ENCODE measurements around the gene BHLHA15. TPM values are rescaled to one million over a fixed set of nuclear protein-coding genes. Genes with fewer than 3 reads are reported as not detected.

BHLHA15 gene
- total RNA-seq (not detected), total RNA-seq (0.12 to 0.23 reads per million in 2 donors)

GRCh38 chr7:98211221-98211675, at the start of gene BHLHA15:
BHLHA15 (plus strand) TSS chr7:98211439; CDS start chr7:98212310, 871 bp downstream.
- H3K4me1 Mint-ChIP-seq = peaks cover 4% of the 10 kb centered on the region
- no peak within 1 kb of the TSS for H3K27ac Mint-ChIP-seq
- H3K27me3 Mint-ChIP-seq = no peaks in the 10 kb centered on the region
- H3K9me3 ChIP-seq (ENCODE audit: control insufficient read depth, low read length, poor library complexity, severe bottlenecking) = no peaks in the 10 kb centered on the region
- DNase-seq = peak in 2 of 3 donors; percentile 26 to 32
- peak; percentile 27 for ATAC-seq
- H3K36me3 Mint-ChIP-seq (ENCODE audit: low read depth) = no peaks in the 10 kb centered on the region
- peak within 1 kb of the TSS; percentile 76 for H3K4me3 Mint-ChIP-seq

- Mint-ChIP-seq H3K4me3 (no peak overlapping the region), H3K36me3 (ENCODE audit: low read depth) (peaks cover 2% of the 10 kb centered on the region), H3K27me3 (no peaks in the 10 kb centered on the region), H3K27ac (no peak overlapping the region), H3K4me1 (peaks cover 4% of the 10 kb centered on the region)
- no peak for DNase-seq
- H3K9me3 ChIP-seq (ENCODE audit: control insufficient read depth, low read length, poor library complexity, severe bottlenecking) = no peaks in the 10 kb centered on the region
- ATAC-seq = no peak
These were observed 48.5 kb upstream of the BHLHA15 start for GRCh38 chr7:98162758-98163157.

GRCh38 chr7:98163269-98163668, 48.0 kb upstream of the BHLHA15 start:
- Mint-ChIP-seq H3K27ac (no peak overlapping the region), H3K4me3 (no peak overlapping the region), H3K27me3 (no peaks in the 10 kb centered on the region), H3K4me1 (peaks cover 6% of the 10 kb centered on the region), H3K36me3 (ENCODE audit: low read depth) (peaks cover 2% of the 10 kb centered on the region)
- ATAC-seq (no peak), DNase-seq (no peak)
- no peaks in the 10 kb centered on the region for H3K9me3 ChIP-seq (ENCODE audit: control insufficient read depth, low read length, poor library complexity, severe bottlenecking)

GRCh38 chr7:98163704-98164494, 47.3 kb upstream of the BHLHA15 start:
- DNase-seq (no peak), ATAC-seq (no peak)
- H3K4me3 Mint-ChIP-seq = no peak overlapping the region
- no peaks in the 10 kb centered on the region for H3K27me3 Mint-ChIP-seq
- peaks cover 6% of the 10 kb centered on the region for H3K4me1 Mint-ChIP-seq
- no peaks in the 10 kb centered on the region for H3K9me3 ChIP-seq (ENCODE audit: control insufficient read depth, low read length, poor library complexity, severe bottlenecking)
- peaks cover 2% of the 10 kb centered on the region for H3K36me3 Mint-ChIP-seq (ENCODE audit: low read depth)
- H3K27ac Mint-ChIP-seq = no peak overlapping the region

- ATAC-seq (peak; percentile 64), DNase-seq (peak in 1 of 3 donors; percentile 27)
- Mint-ChIP-seq H3K4me1 (peaks cover 8% of the 10 kb centered on the region), H3K27ac (no peak overlapping the region), H3K36me3 (ENCODE audit: low read depth) (no peaks in the 10 kb centered on the region), H3K27me3 (no peaks in the 10 kb centered on the region), H3K4me3 (no peak overlapping the region)
- no peaks in the 10 kb centered on the region for H3K9me3 ChIP-seq (ENCODE audit: control insufficient read depth, low read length, poor library complexity, severe bottlenecking)
These were observed 45.2 kb upstream of the BHLHA15 start for GRCh38 chr7:98165827-98166667.

GRCh38 chr7:98166668-98166970, 44.6 kb upstream of the BHLHA15 start:
- Mint-ChIP-seq H3K27me3 (no peaks in the 10 kb centered on the region), H3K27ac (no peak overlapping the region), H3K4me1 (peaks cover 8% of the 10 kb centered on the region), H3K36me3 (ENCODE audit: low read depth) (no peaks in the 10 kb centered on the region), H3K4me3 (no peak overlapping the region)
- ATAC-seq (no peak), DNase-seq (no peak)
- no peaks in the 10 kb centered on the region for H3K9me3 ChIP-seq (ENCODE audit: control insufficient read depth, low read length, poor library complexity, severe bottlenecking)

GRCh38 chr7:98167653-98168052, 43.6 kb upstream of the BHLHA15 start:
- peaks cover 8% of the 10 kb centered on the region for H3K4me1 Mint-ChIP-seq
- no peaks in the 10 kb centered on the region for H3K9me3 ChIP-seq (ENCODE audit: control insufficient read depth, low read length, poor library complexity, severe bottlenecking)
- no peak overlapping the region for H3K4me3 Mint-ChIP-seq
- no peaks in the 10 kb centered on the region for H3K27me3 Mint-ChIP-seq
- peak overlapping the region; percentile 39 for H3K27ac Mint-ChIP-seq
- ATAC-seq (no peak), DNase-seq (no peak)
- no peaks in the 10 kb centered on the region for H3K36me3 Mint-ChIP-seq (ENCODE audit: low read depth)

- Mint-ChIP-seq H3K4me3 (no peak overlapping the region), H3K27ac (peak overlapping the region; percentile 39), H3K27me3 (no peaks in the 10 kb centered on the region), H3K36me3 (ENCODE audit: low read depth) (no peaks in the 10 kb centered on the region), H3K4me1 (peaks cover 8% of the 10 kb centered on the region)
- DNase-seq (peak in 2 of 3 donors; percentile 51 to 57), ATAC-seq (peak; percentile 87)
- H3K9me3 ChIP-seq (ENCODE audit: control insufficient read depth, low read length, poor library complexity, severe bottlenecking) = no peaks in the 10 kb centered on the region
These were observed 42.9 kb upstream of the BHLHA15 start for GRCh38 chr7:98168181-98168903.

- H3K9me3 ChIP-seq (ENCODE audit: control insufficient read depth, low read length, poor library complexity, severe bottlenecking) = no peaks in the 10 kb centered on the region
These were observed 42.2 kb upstream of the BHLHA15 start for GRCh38 chr7:98168904-98169621.

GRCh38 chr7:98170966-98171365, 40.3 kb upstream of the BHLHA15 start:
- Mint-ChIP-seq H3K27me3 (no peaks in the 10 kb centered on the region), H3K4me1 (peaks cover 12% of the 10 kb centered on the region), H3K36me3 (ENCODE audit: low read depth) (peaks cover 6% of the 10 kb centered on the region), H3K27ac (no peak overlapping the region), H3K4me3 (no peak overlapping the region)
- DNase-seq (no peak), ATAC-seq (no peak)
- H3K9me3 ChIP-seq (ENCODE audit: control insufficient read depth, low read length, poor library complexity, severe bottlenecking) = no peaks in the 10 kb centered on the region

More at GRCh38 chr7:98168904-98169621, 42.2 kb upstream of the BHLHA15 start:
- no peak for DNase-seq
- Mint-ChIP-seq H3K27me3 (no peaks in the 10 kb centered on the region), H3K4me3 (no peak overlapping the region), H3K4me1 (peaks cover 8% of the 10 kb centered on the region), H3K36me3 (ENCODE audit: low read depth) (no peaks in the 10 kb centered on the region), H3K27ac (no peak overlapping the region)
- ATAC-seq = no peak

GRCh38 chr7:98171449-98171848, 39.8 kb upstream of the BHLHA15 start:
- H3K27me3 Mint-ChIP-seq = no peaks in the 10 kb centered on the region
- DNase-seq = no peak
- H3K4me1 Mint-ChIP-seq = peaks cover 12% of the 10 kb centered on the region
- no peak overlapping the region for H3K27ac Mint-ChIP-seq
- no peak overlapping the region for H3K4me3 Mint-ChIP-seq
- no peaks in the 10 kb centered on the region for H3K9me3 ChIP-seq (ENCODE audit: control insufficient read depth, low read length, poor library complexity, severe bottlenecking)
- H3K36me3 Mint-ChIP-seq (ENCODE audit: low read depth) = peaks cover 6% of the 10 kb centered on the region
- no peak for ATAC-seq

- ATAC-seq (no peak), DNase-seq (no peak)
- peaks cover 6% of the 10 kb centered on the region for H3K36me3 Mint-ChIP-seq (ENCODE audit: low read depth)
- H3K4me1 Mint-ChIP-seq = peaks cover 5% of the 10 kb centered on the region
- peak overlapping the region; percentile 29 for H3K27ac Mint-ChIP-seq
- no peak overlapping the region for H3K4me3 Mint-ChIP-seq
- H3K27me3 Mint-ChIP-seq = no peaks in the 10 kb centered on the region
- no peaks in the 10 kb centered on the region for H3K9me3 ChIP-seq (ENCODE audit: control insufficient read depth, low read length, poor library complexity, severe bottlenecking)
These were observed 36.6 kb upstream of the BHLHA15 start for GRCh38 chr7:98174334-98175259.
